Measurements from ENCODE around the gene MIX23. TPM values are rescaled to one million over a fixed set of nuclear protein-coding genes. Genes with fewer than 3 reads are reported as not detected.
A peak's percentile ranks its signal among the peaks of the same experiment; 100 is the strongest.
"Not testable (repeated sequence)": the region's sequence is repeated elsewhere in the genome, so short reads cannot be mapped to it uniquely, and the experiment has no call there.

Gene MIX23
- total and polyA plus RNA-seq, 10 of the 15 experiments (the other 5 are each of a cell fraction or from before 2014, with no cell fraction given): 30.0 to 176 (median 62.4) TPM

DNA sequence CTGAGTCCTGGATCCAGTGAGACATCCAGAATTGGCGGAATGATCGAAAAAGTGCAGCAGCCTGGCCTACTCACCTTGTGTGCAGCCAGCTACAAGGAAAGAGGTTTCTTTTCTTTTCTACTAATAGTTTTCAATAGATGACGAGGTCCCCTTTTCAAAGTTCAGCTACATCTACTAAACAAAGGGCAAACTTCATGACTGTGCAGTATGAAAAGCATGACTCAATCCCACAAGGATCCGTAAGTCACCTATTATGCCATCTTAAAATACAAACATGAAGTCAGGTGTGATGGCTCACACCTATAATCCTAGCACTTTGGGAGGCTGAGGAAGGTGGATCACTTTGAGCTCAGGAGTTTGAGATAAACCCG is 16.7 kb downstream of the MIX23 start (continued):
- TF ChIP-seq, protein P1, sequence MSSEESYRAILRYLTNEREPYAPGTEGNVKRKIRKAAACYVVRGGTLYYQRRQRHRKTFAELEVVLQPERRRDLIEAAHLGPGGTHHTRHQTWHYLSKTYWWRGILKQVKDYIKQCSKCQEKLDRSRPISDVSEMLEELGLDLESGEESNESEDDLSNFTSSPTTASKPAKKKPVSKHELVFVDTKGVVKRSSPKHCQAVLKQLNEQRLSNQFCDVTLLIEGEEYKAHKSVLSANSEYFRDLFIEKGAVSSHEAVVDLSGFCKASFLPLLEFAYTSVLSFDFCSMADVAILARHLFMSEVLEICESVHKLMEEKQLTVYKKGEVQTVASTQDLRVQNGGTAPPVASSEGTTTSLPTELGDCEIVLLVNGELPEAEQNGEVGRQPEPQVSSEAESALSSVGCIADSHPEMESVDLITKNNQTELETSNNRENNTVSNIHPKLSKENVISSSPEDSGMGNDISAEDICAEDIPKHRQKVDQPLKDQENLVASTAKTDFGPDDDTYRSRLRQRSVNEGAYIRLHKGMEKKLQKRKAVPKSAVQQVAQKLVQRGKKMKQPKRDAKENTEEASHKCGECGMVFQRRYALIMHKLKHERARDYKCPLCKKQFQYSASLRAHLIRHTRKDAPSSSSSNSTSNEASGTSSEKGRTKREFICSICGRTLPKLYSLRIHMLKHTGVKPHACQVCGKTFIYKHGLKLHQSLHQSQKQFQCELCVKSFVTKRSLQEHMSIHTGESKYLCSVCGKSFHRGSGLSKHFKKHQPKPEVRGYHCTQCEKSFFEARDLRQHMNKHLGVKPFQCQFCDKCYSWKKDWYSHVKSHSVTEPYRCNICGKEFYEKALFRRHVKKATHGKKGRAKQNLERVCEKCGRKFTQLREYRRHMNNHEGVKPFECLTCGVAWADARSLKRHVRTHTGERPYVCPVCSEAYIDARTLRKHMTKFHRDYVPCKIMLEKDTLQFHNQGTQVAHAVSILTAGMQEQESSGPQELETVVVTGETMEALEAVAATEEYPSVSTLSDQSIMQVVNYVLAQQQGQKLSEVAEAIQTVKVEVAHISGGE (CRISPR knock-in tag; IDR thresholded peaks at IDR 0.05): no peak
- TF ChIP-seq NR2C2 (IDR thresholded peaks at IDR 0.05; ENCODE audit: borderline replicate concordance, control insufficient read depth, insufficient read length, low read depth): no peak

GRCh38 chr3:122365582-122366378 is 17.3 kb downstream of the MIX23 start:
- H3K4me2 ChIP-seq (ENCODE audit: control insufficient read depth, insufficient read depth); H3K27ac ChIP-seq (ENCODE audit: control insufficient read depth, insufficient read depth); H4K20me1 ChIP-seq (ENCODE audit: control insufficient read depth, insufficient read depth); FAIRE-seq; H3K27me3 ChIP-seq (replicated peaks in 1 of 2; ENCODE audit: control insufficient read depth in 2 of 2, insufficient read depth in 2 of 2, low read length in 1 of 2); H3K4me3 ChIP-seq; intact Hi-C loops (cut with micrococcal nuclease; ENCODE audit: unreplicated experiment); in situ Hi-C loops (cut with MboI); H3K9me3 ChIP-seq (replicated peaks; ENCODE audit: control insufficient read depth, insufficient read depth, low read length); H3K9ac ChIP-seq (ENCODE audit: control insufficient read depth, insufficient read depth, low read length); H3K4me1 ChIP-seq (ENCODE audit: control insufficient read depth, insufficient read depth, low read length); BruUV-seq (replicated peaks); H3K79me2 ChIP-seq (ENCODE audit: control insufficient read depth, insufficient read depth, low read length); H2AFZ ChIP-seq (ENCODE audit: control insufficient read depth, low read depth, low read length): not testable (repeated sequence)
- POLR2A ChIA-PET: interaction anchor here (0.6 to 3.2 kb wide), 14 partner anchors 11 to 820 kb away, joined by 3 to 28 read pairs (median 3); partner anchors contain the start of genes FAM162A, MIX23, POLQ and WDR5B
- H3K36me3 ChIP-seq (ENCODE audit: control insufficient read depth in 2 of 2, insufficient read depth in 2 of 2, low read length in 1 of 2): peaks cover 4 to 19% of the 10 kb centered on the region in 2 experiments
- SMC1A ChIA-PET (ENCODE audit: uncharacterized antibody, unreplicated experiment): interaction anchor here (0.5 to 6.0 kb wide), 18 partner anchors 10 to 819 kb away, joined by 3 to 50 read pairs (median 7); partner anchors contain the start of genes FAM162A, MIX23 and POLQ
- WGBS (ENCODE audit: insufficient coverage, insufficient replicate concordance, low lambda C conversion rate, missing lambda C conversion rate): 52% methylated on average over 10 of the region's 10 CpGs
- ATAC-seq (peak; percentile 93), DNase-seq (ENCODE audit: low read depth, low spot score) (peak; percentile 49)
- CTCF ChIA-PET: interaction anchor here (0.6 to 4.5 kb wide), 13 partner anchors 10 to 265 kb away, joined by 3 to 52 read pairs (median 4); partner anchors contain the start of genes FAM162A and MIX23
- RAD21 ChIA-PET (ENCODE audit: unreplicated experiment): interaction anchor here (0.8 to 3.8 kb wide), 20 partner anchors 11 to 819 kb away, joined by 3 to 32 read pairs (median 4); partner anchors contain the start of genes CSTA, FAM162A, MIX23 and POLQ
- TF ChIP-seq, protein P2, sequence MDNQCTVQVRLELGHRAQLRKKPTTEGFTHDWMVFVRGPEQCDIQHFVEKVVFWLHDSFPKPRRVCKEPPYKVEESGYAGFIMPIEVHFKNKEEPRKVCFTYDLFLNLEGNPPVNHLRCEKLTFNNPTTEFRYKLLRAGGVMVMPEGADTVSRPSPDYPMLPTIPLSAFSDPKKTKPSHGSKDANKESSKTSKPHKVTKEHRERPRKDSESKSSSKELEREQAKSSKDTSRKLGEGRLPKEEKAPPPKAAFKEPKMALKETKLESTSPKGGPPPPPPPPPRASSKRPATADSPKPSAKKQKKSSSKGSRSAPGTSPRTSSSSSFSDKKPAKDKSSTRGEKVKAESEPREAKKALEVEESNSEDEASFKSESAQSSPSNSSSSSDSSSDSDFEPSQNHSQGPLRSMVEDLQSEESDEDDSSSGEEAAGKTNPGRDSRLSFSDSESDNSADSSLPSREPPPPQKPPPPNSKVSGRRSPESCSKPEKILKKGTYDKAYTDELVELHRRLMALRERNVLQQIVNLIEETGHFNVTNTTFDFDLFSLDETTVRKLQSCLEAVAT (IDR thresholded peaks at IDR 0.05): peak; percentile 46; the same call in 1 of the 2 replicates
- TF ChIP-seq NFIC (IDR thresholded peaks at IDR 0.05; ENCODE audit: low read depth, low read length) (peak; percentile 64; the same call in 1 of the 2 replicates), SKIL (IDR thresholded peaks at IDR 0.05; ENCODE audit: low read depth, poor library complexity, severe bottlenecking) (peak; percentile 48), JUNB (IDR thresholded peaks at IDR 0.05) (peak; percentile 85), RELB (IDR thresholded peaks at IDR 0.05; ENCODE audit: low read depth) (peak; percentile 75; the same call in 1 of the 2 replicates), NR2C1 (IDR thresholded peaks at IDR 0.05) (peak; percentile 71; the same call in 1 of the 2 replicates), IKZF1 (conservative IDR thresholded peaks at IDR 0.05) (peak; percentile 85), IKZF2 (IDR thresholded peaks at IDR 0.05) (peak; percentile 86 to 92; a peak in 3 of 4 replicates), BACH1 (IDR thresholded peaks at IDR 0.05; ENCODE audit: borderline replicate concordance) (peak; percentile 68; the same call in 1 of the 2 replicates)

Measured in GM12878 (cell line).